Mesothelial cell of epicardium (in vitro differentiated cells): ENCODE results near the gene GCC2. TPM values are rescaled to one million over a fixed set of nuclear protein-coding genes. Genes with fewer than 3 reads are reported as not detected.

ENCODE experiments used
- DNase-seq, 2 experiments: peaks; one replicate each; pipeline ENCODE4 v3.0.0; 2021; ENCODE audit warnings: low spot score in 2 of 2; ENCODE audit not compliant: unreplicated experiment in 2 of 2
- H3K27ac Mint-ChIP-seq: 2 replicates; pipeline ENCODE4 v1.8.0; 2021; ENCODE audit warnings: mixed read lengths
- H3K27me3 Mint-ChIP-seq: 2 replicates; pipeline ENCODE4 v1.8.0; 2021; ENCODE audit warnings: low read depth, mixed read lengths
- H3K36me3 Mint-ChIP-seq: 2 replicates; pipeline ENCODE4 v1.8.0; 2021; ENCODE audit warnings: mixed read lengths
- H3K4me1 Mint-ChIP-seq: 2 replicates; pipeline ENCODE4 v1.8.0; 2021; ENCODE audit warnings: mixed read lengths
- H3K4me3 Mint-ChIP-seq: 2 replicates; pipeline ENCODE4 v1.8.0; 2021; ENCODE audit warnings: mild to moderate bottlenecking, moderate library complexity, mixed read lengths
- H3K9me3 Mint-ChIP-seq: 2 replicates; pipeline ENCODE4 v1.8.0; 2021; ENCODE audit warnings: mixed read lengths
- CTCF ChIP-seq: fragments of 200-600 bp; sonication (generic); IDR thresholded peaks from one replicate; pipeline ENCODE4 v1.5.0; 2021; ENCODE audit warnings: antibody characterized with exemption; ENCODE audit not compliant: unreplicated experiment
- total RNA-seq: library from RNA; stranded (reverse); gene quantifications from 3 replicates; pipeline ENCODE4 v1.2.1, GENCODE V29; 2021

The GCC2 gene
- total RNA-seq, 1 donor from 2014 or later = 44.2 TPM

- Mint-ChIP-seq H3K27me3 (no peaks in the 10 kb centered on the region), H3K36me3 (no peaks in the 10 kb centered on the region), H3K4me3 (no peak overlapping the region), H3K27ac (peak overlapping the region; percentile 31), H3K9me3 (peaks cover 4% of the 10 kb centered on the region), H3K4me1 (peaks cover 21% of the 10 kb centered on the region)
- no peak for TF ChIP-seq CTCF
- no peak for DNase-seq
Measured at GRCh38 chr2:108444941-108445840, 3.8 kb upstream of the GCC2 start.

GRCh38 chr2:108446703-108447102, 2.3 kb upstream of the GCC2 start:
- no peak for TF ChIP-seq CTCF
- Mint-ChIP-seq H3K9me3 (peaks cover 4% of the 10 kb centered on the region), H3K36me3 (peaks cover 3% of the 10 kb centered on the region), H3K27me3 (no peaks in the 10 kb centered on the region), H3K27ac (no peak overlapping the region), H3K4me3 (no peak overlapping the region), H3K4me1 (peaks cover 21% of the 10 kb centered on the region)
- no peak for DNase-seq

GRCh38 chr2:108447947-108448677, 894 bp upstream of the GCC2 start:
- peaks cover 11% of the 10 kb centered on the region for H3K36me3 Mint-ChIP-seq
- H3K27ac Mint-ChIP-seq = peak overlapping the region; percentile 97
- peak overlapping the region; percentile 88 for H3K4me3 Mint-ChIP-seq
- no peak for TF ChIP-seq CTCF
- no peak for DNase-seq
- no peaks in the 10 kb centered on the region for H3K27me3 Mint-ChIP-seq
- H3K4me1 Mint-ChIP-seq = peaks cover 21% of the 10 kb centered on the region
- H3K9me3 Mint-ChIP-seq = peaks cover 4% of the 10 kb centered on the region

- Mint-ChIP-seq H3K27me3 (no peaks in the 10 kb centered on the region), H3K4me1 (peaks cover 21% of the 10 kb centered on the region), H3K9me3 (no peaks in the 10 kb centered on the region), H3K4me3 (peak overlapping the region; percentile 88), H3K36me3 (peaks cover 22% of the 10 kb centered on the region), H3K27ac (peak overlapping the region; percentile 97)
- DNase-seq = no peak
- TF ChIP-seq CTCF = no peak
Measured at GRCh38 chr2:108449410-108450130, 564 bp downstream of the GCC2 start.

- Mint-ChIP-seq H3K27me3 (no peaks in the 10 kb centered on the region), H3K27ac (no peak overlapping the region), H3K9me3 (peaks cover 4% of the 10 kb centered on the region), H3K36me3 (peaks cover 34% of the 10 kb centered on the region), H3K4me1 (peaks cover 21% of the 10 kb centered on the region), H3K4me3 (no peak overlapping the region)
- no peak for DNase-seq
- no peak for TF ChIP-seq CTCF
Measured at GRCh38 chr2:108450863-108451262, 1.9 kb downstream of the GCC2 start.
